Tibial nerve (tissue), 4 donors: ENCODE measurements around the gene SLC7A9. TPM values are rescaled to one million over a fixed set of nuclear protein-coding genes. Genes with fewer than 3 reads are reported as not detected.

Experiments
- DNase-seq, 2 donors: peaks; one replicate each; pipeline ENCODE4 v3.0.0-alpha.2; 2019; ENCODE audit warnings: low spot score in 2 of 2
- H3K27ac ChIP-seq, 4 donors: fragments of 200-600 bp; sonication (generic) in 3 of 4; one replicate each; pipeline ENCODE4 v1.5.1; 2017 to 2019; ENCODE audit warnings: mild to moderate bottlenecking in 1 of 4
- H3K27me3 ChIP-seq, 2 donors: fragments of 200-600 bp; sonication (generic) in 1 of 2; one replicate each; pipeline versions ENCODE4 v1.5.1 to v1.6.0; 2017 to 2019
- H3K36me3 ChIP-seq, 3 donors: fragments of 200-600 bp; sonication (generic); one replicate each; pipeline ENCODE4 v1.5.1; 2018 to 2019
- H3K4me1 ChIP-seq, 4 donors: fragments of 200-600 bp; sonication (generic) in 3 of 4; one replicate each; pipeline ENCODE4 v1.5.1; 2017 to 2019
- H3K4me3 ChIP-seq, 4 donors: fragments of 200-600 bp; sonication (generic) in 3 of 4; one replicate each; pipeline ENCODE4 v1.5.1; 2017 to 2019; ENCODE audit warnings: mild to moderate bottlenecking in 1 of 4, moderate library complexity in 1 of 4
- H3K9me3 ChIP-seq, 4 donors: fragments of 200-600 bp; sonication (generic) in 3 of 4; one replicate each; pipeline ENCODE4 v1.5.1; 2017 to 2019
- EP300 ChIP-seq, 2 donors: sonication (generic); formaldehyde crosslinking; IDR thresholded peaks; one replicate each; pipeline ENCODE4 v1.6.1; 2017; ENCODE audit warnings: antibody characterized with exemption in 2 of 2, mild to moderate bottlenecking in 1 of 2
- POLR2A ChIP-seq, 2 donors: fragments of 450-650 bp; IDR thresholded peaks; one replicate each; pipeline ENCODE4 v1.6.1; 2017; ENCODE audit warnings: antibody characterized with exemption in 2 of 2, mild to moderate bottlenecking in 2 of 2, moderate library complexity in 2 of 2
- WGBS, 2 donors: methylation state at CpG; one replicate each; pipeline ENCODE4 v1.1.5; 2018; 5-methylcytosine and 5-hydroxymethylcytosine counted together
- total RNA-seq, 4 donors: library from RNA; depleted of rRNA; stranded (reverse); fragments of >200 nt; gene quantifications; one replicate each; pipeline ENCODE4 v1.1.0, GENCODE V29; 2016
- TF ChIP-seq, protein P1 (sequence below), 5 experiments: fragments of 200-600 bp in 3 of 5; fragments of 450-650 bp in 2 of 5; sonication (generic) in 3 of 5; IDR thresholded peaks; one replicate each; pipeline ENCODE4 v1.5.1; 2016 to 2019; ENCODE audit warnings: antibody characterized with exemption in 5 of 5, mild to moderate bottlenecking in 3 of 5, moderate library complexity in 2 of 5

The SLC7A9 gene
- total RNA-seq, 4 donors from 2014 or later, result 1.6 TPM; not detected in 3

DNA sequence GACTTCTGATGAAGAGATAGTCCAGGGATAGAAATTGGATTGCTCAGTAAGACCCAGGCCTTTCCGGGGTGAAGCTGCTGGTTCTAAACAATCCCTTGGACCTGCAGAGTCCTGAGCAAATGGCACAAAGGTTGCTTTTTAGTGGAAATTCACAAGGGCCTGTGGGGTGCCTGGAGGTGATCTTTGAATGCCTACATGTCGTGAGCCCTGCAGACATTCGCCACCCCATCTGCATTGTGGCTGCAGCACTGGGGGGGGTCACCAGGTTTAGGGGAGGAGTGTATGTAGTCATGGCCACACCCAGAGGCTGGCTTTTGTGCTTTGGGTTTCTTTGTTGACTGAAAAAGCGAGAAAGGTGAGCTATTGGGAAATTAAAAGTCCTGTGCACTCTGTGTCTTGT, 41.4 kb downstream of the SLC7A9 start:
- no peak for TF ChIP-seq POLR2A (IDR thresholded peaks at IDR 0.05)
- TF ChIP-seq, protein P1, sequence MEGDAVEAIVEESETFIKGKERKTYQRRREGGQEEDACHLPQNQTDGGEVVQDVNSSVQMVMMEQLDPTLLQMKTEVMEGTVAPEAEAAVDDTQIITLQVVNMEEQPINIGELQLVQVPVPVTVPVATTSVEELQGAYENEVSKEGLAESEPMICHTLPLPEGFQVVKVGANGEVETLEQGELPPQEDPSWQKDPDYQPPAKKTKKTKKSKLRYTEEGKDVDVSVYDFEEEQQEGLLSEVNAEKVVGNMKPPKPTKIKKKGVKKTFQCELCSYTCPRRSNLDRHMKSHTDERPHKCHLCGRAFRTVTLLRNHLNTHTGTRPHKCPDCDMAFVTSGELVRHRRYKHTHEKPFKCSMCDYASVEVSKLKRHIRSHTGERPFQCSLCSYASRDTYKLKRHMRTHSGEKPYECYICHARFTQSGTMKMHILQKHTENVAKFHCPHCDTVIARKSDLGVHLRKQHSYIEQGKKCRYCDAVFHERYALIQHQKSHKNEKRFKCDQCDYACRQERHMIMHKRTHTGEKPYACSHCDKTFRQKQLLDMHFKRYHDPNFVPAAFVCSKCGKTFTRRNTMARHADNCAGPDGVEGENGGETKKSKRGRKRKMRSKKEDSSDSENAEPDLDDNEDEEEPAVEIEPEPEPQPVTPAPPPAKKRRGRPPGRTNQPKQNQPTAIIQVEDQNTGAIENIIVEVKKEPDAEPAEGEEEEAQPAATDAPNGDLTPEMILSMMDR (IDR thresholded peaks at IDR 0.05), result no peak
- TF ChIP-seq EP300 (IDR thresholded peaks at IDR 0.05), result no peak
- Histone ChIP-seq H3K27ac (no peak overlapping the region), H3K36me3 (peaks cover 0 to 51% (median 0%) of the 10 kb centered on the region in 3 donors), H3K9me3 (peaks cover 0 to 9% (median 0%) of the 10 kb centered on the region in 4 donors), H3K4me1 (no peaks in the 10 kb centered on the region), H3K27me3 (no peaks in the 10 kb centered on the region), H3K4me3 (no peak overlapping the region)
- WGBS, 2 donors, result 82 to 86% methylated on average over 4 of the region's 4 CpGs
- DNase-seq, result no peak

DNA sequence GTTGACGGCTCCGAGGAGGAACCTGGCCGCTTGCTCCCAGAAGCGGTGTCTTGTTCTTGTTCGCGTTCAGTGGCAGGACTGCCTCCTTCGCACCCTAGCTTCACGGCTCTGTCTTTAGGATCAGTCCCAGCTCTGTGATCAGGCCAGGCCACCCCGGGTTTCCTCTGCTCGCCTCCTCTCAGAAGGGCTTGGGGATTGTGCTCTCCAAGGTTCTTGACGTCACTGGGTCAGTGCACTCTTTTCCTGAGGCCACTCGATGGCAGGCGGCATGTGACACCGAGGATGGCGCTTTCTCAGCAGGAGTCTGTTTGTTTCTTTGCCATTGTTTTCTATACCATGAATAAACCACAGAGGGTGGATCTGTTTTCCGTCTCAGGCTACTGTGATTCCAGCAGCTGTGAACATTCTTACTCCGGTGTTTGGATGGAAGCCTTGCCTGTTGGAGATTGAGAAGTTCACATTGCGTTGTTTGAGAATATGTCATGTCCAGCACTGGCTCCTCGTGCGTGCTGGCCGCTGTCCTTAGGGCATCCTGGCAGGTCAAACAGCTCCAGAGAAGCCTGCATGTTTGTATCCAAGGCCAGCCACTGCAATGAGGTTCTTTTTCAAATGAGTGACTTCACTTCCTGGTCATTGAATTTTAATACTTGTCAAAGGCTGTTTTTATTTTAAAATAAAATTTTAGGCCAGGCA, 44.5 kb downstream of the SLC7A9 start:
- Histone ChIP-seq H3K4me1 (no peaks in the 10 kb centered on the region), H3K9me3 (peaks cover 0 to 5% (median 0%) of the 10 kb centered on the region in 4 donors), H3K27ac (no peak overlapping the region), H3K4me3 (no peak overlapping the region), H3K27me3 (no peaks in the 10 kb centered on the region), H3K36me3 (peaks cover 0 to 25% (median 0%) of the 10 kb centered on the region in 3 donors)
- no peak for DNase-seq
- TF ChIP-seq POLR2A (IDR thresholded peaks at IDR 0.05) (no peak), EP300 (IDR thresholded peaks at IDR 0.05) (no peak)
- TF ChIP-seq, protein P1 (IDR thresholded peaks at IDR 0.05), result no peak
- WGBS, 2 donors, result 44 to 53% methylated on average over 21 of the region's 21 CpGs

- Histone ChIP-seq H3K9me3 (peaks cover 0 to 5% (median 0%) of the 10 kb centered on the region in 4 donors), H3K4me1 (no peaks in the 10 kb centered on the region), H3K36me3 (peaks cover 0 to 17% (median 0%) of the 10 kb centered on the region in 3 donors), H3K27me3 (no peaks in the 10 kb centered on the region), H3K27ac (no peak overlapping the region), H3K4me3 (no peak overlapping the region)
- 36 to 43% methylated on average over 10 to 20 of the region's 20 CpGs for WGBS, 2 donors
- no peak for DNase-seq
- TF ChIP-seq, protein P1 (IDR thresholded peaks at IDR 0.05), result no peak
- no peak for TF ChIP-seq EP300 (IDR thresholded peaks at IDR 0.05)
- no peak for TF ChIP-seq POLR2A (IDR thresholded peaks at IDR 0.05)
These were observed 45.3 kb downstream of the SLC7A9 start for GRCh38 chr19:32824191-32824751.

DNA sequence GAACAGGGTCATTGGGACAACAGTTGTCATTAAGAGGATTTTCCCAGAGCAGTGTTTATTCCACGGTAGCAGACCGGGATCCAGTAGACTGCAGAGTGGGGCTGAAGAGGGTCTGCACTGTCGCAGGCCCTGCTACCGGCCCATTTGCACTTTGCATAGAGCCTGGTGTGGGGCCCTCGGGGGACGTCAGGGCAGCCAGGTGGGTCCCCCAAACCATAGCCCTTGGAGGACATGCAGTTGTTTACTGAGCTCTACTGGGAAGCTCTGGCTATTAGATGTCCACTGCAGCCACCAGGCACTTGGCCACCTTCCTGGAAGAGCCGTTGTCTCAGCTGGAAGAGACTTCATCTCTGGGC, 45.8 kb downstream of the SLC7A9 start:
- TF ChIP-seq POLR2A (IDR thresholded peaks at IDR 0.05), result no peak
- no peak for DNase-seq
- WGBS, 2 donors, result 90 to 92% methylated on average over 3 to 7 of the region's 7 CpGs
- Histone ChIP-seq H3K27me3 (no peaks in the 10 kb centered on the region), H3K9me3 (peaks cover 0 to 5% (median 0%) of the 10 kb centered on the region in 4 donors), H3K4me3 (no peak overlapping the region), H3K27ac (no peak overlapping the region), H3K4me1 (no peaks in the 10 kb centered on the region), H3K36me3 (peaks cover 0 to 12% (median 0%) of the 10 kb centered on the region in 3 donors)

GRCh38 chr19:32822916-32823746, 46.4 kb downstream of the SLC7A9 start:
- H3K27ac ChIP-seq, result no peak overlapping the region
- H3K4me3 ChIP-seq, result no peak overlapping the region
- H3K36me3 ChIP-seq, result peaks cover 0 to 6% (median 0%) of the 10 kb centered on the region in 3 donors
- no peak for TF ChIP-seq POLR2A (IDR thresholded peaks at IDR 0.05)
- no peak for TF ChIP-seq EP300 (IDR thresholded peaks at IDR 0.05)
- TF ChIP-seq, protein P1 (IDR thresholded peaks at IDR 0.05), result no peak
- DNase-seq, result no peak
- H3K27me3 ChIP-seq, result no peaks in the 10 kb centered on the region
- H3K4me1 ChIP-seq, result no peaks in the 10 kb centered on the region
- H3K9me3 ChIP-seq, result peaks cover 0 to 5% (median 0%) of the 10 kb centered on the region in 4 donors
- 80 to 83% methylated on average over 14 of the region's 14 CpGs for WGBS, 2 donors
